ENCODE measurements around the gene SLC2A1.
"Not testable (repeated sequence)": the region's sequence is repeated elsewhere in the genome, so short reads cannot be mapped to it uniquely, and the experiment has no call there.

GRCh38 chr1:42919651-42920050 is 39.0 kb downstream of the SLC2A1 start:
- not testable (repeated sequence) for TF ChIP-seq CTCF (IDR thresholded peaks at IDR 0.05; ENCODE audit: poor library complexity); EZH2 (IDR thresholded peaks at IDR 0.05; ENCODE audit: borderline replicate concordance); EZH2phosphoT487 (IDR thresholded peaks at IDR 0.05; ENCODE audit: low read depth, severe bottlenecking, unreplicated experiment)
